22Rv1 (cell line): ENCODE results near the gene RFPL4AL1.

Experiments used
- ZFX ChIP-seq: fragments of 450-650 bp; IDR thresholded peaks from 2 replicates; pipeline ENCODE4 v1.6.1; 2017; ENCODE audit warnings: antibody characterized with exemption, borderline replicate concordance
- TF ChIP-seq, protein P1 (sequence below): fragments of 450-650 bp; IDR thresholded peaks from 2 replicates; pipeline ENCODE4 v1.5.1; 2017; ENCODE audit warnings: mild to moderate bottlenecking

DNA sequence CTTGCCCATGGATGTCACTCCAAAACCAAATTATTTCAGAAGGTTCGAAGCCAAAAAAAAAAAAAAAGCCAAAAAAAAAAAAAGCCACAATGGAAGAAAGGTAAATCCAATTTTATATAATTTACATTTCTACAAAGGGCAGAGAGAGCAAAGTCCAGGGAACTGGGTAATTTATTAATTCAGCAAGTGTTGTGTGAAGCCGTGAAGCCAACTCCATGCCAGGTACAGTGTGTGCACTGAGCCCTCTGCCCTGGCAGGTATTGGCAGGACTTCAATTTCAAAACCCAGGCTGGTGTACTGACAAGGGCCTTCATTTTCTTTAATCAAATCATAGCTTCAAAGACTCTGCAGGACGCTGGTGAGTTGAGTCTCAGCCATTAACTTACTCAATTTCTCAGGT, 15.5 kb upstream of the RFPL4AL1 start:
- TF ChIP-seq, protein P1, sequence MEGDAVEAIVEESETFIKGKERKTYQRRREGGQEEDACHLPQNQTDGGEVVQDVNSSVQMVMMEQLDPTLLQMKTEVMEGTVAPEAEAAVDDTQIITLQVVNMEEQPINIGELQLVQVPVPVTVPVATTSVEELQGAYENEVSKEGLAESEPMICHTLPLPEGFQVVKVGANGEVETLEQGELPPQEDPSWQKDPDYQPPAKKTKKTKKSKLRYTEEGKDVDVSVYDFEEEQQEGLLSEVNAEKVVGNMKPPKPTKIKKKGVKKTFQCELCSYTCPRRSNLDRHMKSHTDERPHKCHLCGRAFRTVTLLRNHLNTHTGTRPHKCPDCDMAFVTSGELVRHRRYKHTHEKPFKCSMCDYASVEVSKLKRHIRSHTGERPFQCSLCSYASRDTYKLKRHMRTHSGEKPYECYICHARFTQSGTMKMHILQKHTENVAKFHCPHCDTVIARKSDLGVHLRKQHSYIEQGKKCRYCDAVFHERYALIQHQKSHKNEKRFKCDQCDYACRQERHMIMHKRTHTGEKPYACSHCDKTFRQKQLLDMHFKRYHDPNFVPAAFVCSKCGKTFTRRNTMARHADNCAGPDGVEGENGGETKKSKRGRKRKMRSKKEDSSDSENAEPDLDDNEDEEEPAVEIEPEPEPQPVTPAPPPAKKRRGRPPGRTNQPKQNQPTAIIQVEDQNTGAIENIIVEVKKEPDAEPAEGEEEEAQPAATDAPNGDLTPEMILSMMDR, result no peak
- TF ChIP-seq ZFX, result no peak
